Left cardiac atrium (tissue), 4 donors: Measurements from ENCODE around the gene TMEM51. TPM values are rescaled to one million over a fixed set of nuclear protein-coding genes. Genes with fewer than 3 reads are reported as not detected.
"Not testable (repeated sequence)": the region's sequence is repeated elsewhere in the genome, so short reads cannot be mapped to it uniquely, and the experiment has no call there.

Experiments used
- ATAC-seq, 2 donors: fragments of 200-7000 bp; cut with Tn5 transposase; one replicate each; pipeline ENCODE4 v1.9.1; 2020; ENCODE audit warnings: mild to moderate bottlenecking in 2 of 2, moderate library complexity in 2 of 2
- DNase-seq: peaks from one replicate; pipeline ENCODE4 v3.0.0-alpha.2; 2020
- intact Hi-C, 2 donors: fragments of 100-400 bp; cut with DNase I; formaldehyde crosslinking; loops; one replicate each; pipeline versions ENCODE4 v1.14.1 to v1.15.1; 2022 to 2023
- total RNA-seq, 2 donors: library from RNA; stranded (reverse); fragmentation: NEBNext Ultra II Directional; extraction: Animal tissue kit (Norgen Biotek cat#: 25700); gene quantifications; one replicate each; pipeline ENCODE4 v1.2.1, GENCODE V29; 2021
- donor health status: DM: no; HTN: yes; CAD: no.
- donor health status: DM: no; HTN: yes; CAD: no; lungs with severe emphysema.
- donor health status: DM: yes; HTN: yes; CAD: no.
- donor health status: Dilated cardiomyopathy.

TMEM51 gene
- total RNA-seq, 2 donors from 2014 or later: 4.2 to 4.3 TPM

GRCh38 chr1:15171271-15171908, 17.8 kb downstream of the TMEM51 start:
- DNase-seq (no peak), ATAC-seq (no peak)
- intact Hi-C loops: no loop called here

- DNase-seq (peak; percentile 49), ATAC-seq (peak in 1 of 2 donors; percentile 83)
- intact Hi-C loops: no loop called here
Observed at GRCh38 chr1:15172405-15173259, 19.1 kb downstream of the TMEM51 start.

- ATAC-seq: no peak
- DNase-seq: no peak
- intact Hi-C loops: no loop called here
Observed at GRCh38 chr1:15173863-15174614, 20.5 kb downstream of the TMEM51 start.

GRCh38 chr1:15174615-15174983, 21.1 kb downstream of the TMEM51 start:
- ATAC-seq (no peak), DNase-seq (no peak)
- intact Hi-C loops: no loop called here

GRCh38 chr1:15175324-15176094, 22.0 kb downstream of the TMEM51 start:
- DNase-seq, intact Hi-C loops, ATAC-seq: not testable (repeated sequence)

- ATAC-seq (no peak), DNase-seq (no peak)
- intact Hi-C loops: no loop called here
Observed at GRCh38 chr1:15176120-15176519, 22.6 kb downstream of the TMEM51 start.

GRCh38 chr1:15176898-15177665, 23.5 kb downstream of the TMEM51 start:
- DNase-seq (no peak), ATAC-seq (no peak)
- intact Hi-C loops: no loop called here

- ATAC-seq (no peak), DNase-seq (no peak)
- intact Hi-C loops: no loop called here
Observed at GRCh38 chr1:15177710-15178166, 24.2 kb downstream of the TMEM51 start.

- intact Hi-C loops: no loop called here
- peak; percentile 19 to 90 for ATAC-seq
Observed at GRCh38 chr1:15178571-15179484, 25.3 kb downstream of the TMEM51 start.

DNA sequence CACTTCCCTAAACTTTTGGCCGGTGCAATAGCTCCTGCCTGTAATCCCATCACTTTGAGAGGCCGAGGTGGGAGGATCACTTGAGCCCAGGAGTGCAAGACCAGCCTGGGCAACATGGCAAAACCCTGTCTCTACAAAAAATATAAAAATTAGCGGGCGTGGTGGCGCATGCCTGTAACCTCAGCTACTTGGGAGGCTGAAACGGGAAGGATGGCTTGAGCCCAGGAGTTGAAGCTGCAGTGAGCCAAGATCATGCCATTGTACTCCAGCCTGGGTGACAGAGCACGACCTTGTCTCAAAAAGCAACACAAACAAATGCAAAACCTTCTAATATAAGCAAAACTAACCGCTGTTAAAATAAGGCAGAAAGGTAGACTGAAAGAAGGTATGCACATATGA, 25.9 kb downstream of the TMEM51 start:
- intact Hi-C loops: no loop called here
- DNase-seq: no peak
- no peak for ATAC-seq

More at GRCh38 chr1:15178571-15179484, 25.3 kb downstream of the TMEM51 start:
- no peak for DNase-seq

- intact Hi-C loops: no loop called here
- DNase-seq (no peak), ATAC-seq (no peak)
Observed at GRCh38 chr1:15180189-15180588, 26.6 kb downstream of the TMEM51 start.

GRCh38 chr1:15180945-15181523, 27.5 kb downstream of the TMEM51 start:
- intact Hi-C loops: no loop called here
- ATAC-seq (no peak), DNase-seq (no peak)

GRCh38 chr1:15181564-15181963, 28.0 kb downstream of the TMEM51 start:
- intact Hi-C loops: no loop called here
- no peak for ATAC-seq
- no peak for DNase-seq

GRCh38 chr1:15184436-15185241, 31.1 kb downstream of the TMEM51 start:
- no peak for ATAC-seq
- intact Hi-C loops: no loop called here
- DNase-seq: no peak

- ATAC-seq: no peak
- intact Hi-C loops: no loop called here
Observed at GRCh38 chr1:15185617-15186016, 32.1 kb downstream of the TMEM51 start.

More at GRCh38 chr1:15185617-15186016, 32.1 kb downstream of the TMEM51 start:
- DNase-seq: no peak
